Thyroid gland (tissue), 4 donors: ENCODE results near the gene C8G.

Source experiments
- POLR2A ChIP-seq, 2 donors: fragments of 450-650 bp; IDR thresholded peaks; one replicate each; pipeline ENCODE4 v1.6.1; 2017; ENCODE audit warnings: antibody characterized with exemption in 2 of 2, mild to moderate bottlenecking in 2 of 2, moderate library complexity in 1 of 2
- TF ChIP-seq, protein P1 (sequence below), 6 experiments: fragments of 200-600 bp in 3 of 6; fragments of 450-650 bp in 3 of 6; sonication (generic) in 3 of 6; IDR thresholded peaks; one replicate each; pipeline ENCODE4 v1.5.1; 2016 to 2019; ENCODE audit warnings: antibody characterized with exemption in 6 of 6, mild to moderate bottlenecking in 2 of 6, inconsistent platforms in 1 of 6, moderate library complexity in 1 of 6

DNA sequence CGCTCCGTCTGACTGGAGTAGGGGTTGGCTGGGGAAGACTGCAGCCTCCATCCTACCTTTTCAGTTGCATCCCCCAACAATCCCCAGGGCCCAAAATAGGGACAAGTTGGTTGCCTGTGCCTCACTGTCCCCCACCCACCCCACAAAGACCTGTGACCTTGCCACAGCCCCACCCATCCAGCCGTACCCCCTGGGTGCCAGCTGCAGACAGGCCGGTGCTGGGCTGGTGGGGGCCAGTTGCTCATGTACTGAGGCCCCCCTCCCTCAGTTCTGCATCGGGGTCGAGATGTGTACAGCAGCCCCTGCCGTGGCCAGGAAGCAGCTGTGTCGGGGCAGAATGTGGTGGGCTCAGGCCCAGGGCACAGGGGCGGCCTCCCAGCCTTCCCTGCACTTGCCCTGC is 38.1 kb downstream of the C8G start:
- no peak for TF ChIP-seq POLR2A (IDR thresholded peaks at IDR 0.05)
- TF ChIP-seq, protein P1, sequence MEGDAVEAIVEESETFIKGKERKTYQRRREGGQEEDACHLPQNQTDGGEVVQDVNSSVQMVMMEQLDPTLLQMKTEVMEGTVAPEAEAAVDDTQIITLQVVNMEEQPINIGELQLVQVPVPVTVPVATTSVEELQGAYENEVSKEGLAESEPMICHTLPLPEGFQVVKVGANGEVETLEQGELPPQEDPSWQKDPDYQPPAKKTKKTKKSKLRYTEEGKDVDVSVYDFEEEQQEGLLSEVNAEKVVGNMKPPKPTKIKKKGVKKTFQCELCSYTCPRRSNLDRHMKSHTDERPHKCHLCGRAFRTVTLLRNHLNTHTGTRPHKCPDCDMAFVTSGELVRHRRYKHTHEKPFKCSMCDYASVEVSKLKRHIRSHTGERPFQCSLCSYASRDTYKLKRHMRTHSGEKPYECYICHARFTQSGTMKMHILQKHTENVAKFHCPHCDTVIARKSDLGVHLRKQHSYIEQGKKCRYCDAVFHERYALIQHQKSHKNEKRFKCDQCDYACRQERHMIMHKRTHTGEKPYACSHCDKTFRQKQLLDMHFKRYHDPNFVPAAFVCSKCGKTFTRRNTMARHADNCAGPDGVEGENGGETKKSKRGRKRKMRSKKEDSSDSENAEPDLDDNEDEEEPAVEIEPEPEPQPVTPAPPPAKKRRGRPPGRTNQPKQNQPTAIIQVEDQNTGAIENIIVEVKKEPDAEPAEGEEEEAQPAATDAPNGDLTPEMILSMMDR (IDR thresholded peaks at IDR 0.05), result no peak
